HepG2 (cell line): Measurements from ENCODE around the gene SLC36A3. TPM values are rescaled to one million over a fixed set of nuclear protein-coding genes. Genes with fewer than 3 reads are reported as not detected.

Experiments used
- ARID2 ChIP-seq: sonication (generic); formaldehyde crosslinking; IDR thresholded peaks from 2 replicates; pipeline ENCODE4 v1.8.1; 2022; ENCODE audit warnings: mild to moderate bottlenecking, missing genetic modification reagents, borderline replicate concordance
- ARNTL ChIP-seq: sonication (generic); formaldehyde crosslinking; IDR thresholded peaks from 2 replicates; pipeline ENCODE4 v1.4.0; 2020; ENCODE audit warnings: mild to moderate bottlenecking, missing genetic modification reagents
- FIP1L1 ChIP-seq: fragments of 200-400 bp; formaldehyde crosslinking; IDR thresholded peaks from 2 replicates; pipeline ENCODE4 v1.6.1; 2018; ENCODE audit warnings: low read depth, mild to moderate bottlenecking, low read length, moderate library complexity, borderline replicate concordance; ENCODE audit not compliant: insufficient read depth
- GLI4 ChIP-seq: sonication (generic); formaldehyde crosslinking; IDR thresholded peaks from 2 replicates; pipeline ENCODE4 v1.5.1; 2020; ENCODE audit warnings: missing genetic modification reagents, mild to moderate bottlenecking, moderate library complexity, borderline replicate concordance
- MAZ ChIP-seq, 2 experiments: sonication (generic) in 1 of 2; formaldehyde crosslinking in 1 of 2; IDR thresholded peaks; 2 replicates each; pipeline versions ENCODE4 v1.5.0 to v1.6.1; 2012 to 2020; ENCODE audit warnings: low read depth in 2 of 2, mild to moderate bottlenecking in 2 of 2, borderline replicate concordance in 1 of 2, improper control_type of control experiment in 1 of 2, low read length in 1 of 2, missing genetic modification reagents in 1 of 2, moderate library complexity in 1 of 2
- MEIS1 ChIP-seq: sonication (generic); formaldehyde crosslinking; IDR thresholded peaks from 2 replicates; pipeline ENCODE4 v1.9.0; 2021; ENCODE audit warnings: mild to moderate bottlenecking, missing genetic modification reagents, moderate library complexity, borderline replicate concordance
- MLLT10 ChIP-seq: sonication (generic); formaldehyde crosslinking; IDR thresholded peaks from 2 replicates; pipeline ENCODE4 v1.4.0; 2020; ENCODE audit warnings: missing genetic modification reagents
- NCOA5 ChIP-seq: sonication (generic); formaldehyde crosslinking; IDR thresholded peaks from 2 replicates; pipeline ENCODE4 v1.4.0; 2020; ENCODE audit warnings: missing genetic modification reagents
- PHF5A ChIP-seq: IDR thresholded peaks from one replicate; pipeline ENCODE4 v1.6.1; 2018; ENCODE audit warnings: low read depth, missing genetic modification reagents; ENCODE audit not compliant: unreplicated experiment
- PHF8 ChIP-seq: sonication (generic); formaldehyde crosslinking; IDR thresholded peaks from 2 replicates; pipeline ENCODE4 v1.5.0; 2020; ENCODE audit warnings: missing genetic modification reagents
- RBM22 ChIP-seq: fragments of 200-400 bp; formaldehyde crosslinking; optimal IDR thresholded peaks from 2 replicates; pipeline ENCODE3; 2017; ENCODE audit warnings: mild to moderate bottlenecking, low read length, moderate library complexity
- RBM39 ChIP-seq: fragments of 200-400 bp; formaldehyde crosslinking; IDR thresholded peaks from one replicate; pipeline ENCODE4 v1.6.1; 2018; ENCODE audit warnings: antibody characterized with exemption, mild to moderate bottlenecking, low read depth, low read length; ENCODE audit not compliant: poor library complexity, severe bottlenecking
- SMAD3 ChIP-seq: sonication (generic); formaldehyde crosslinking; IDR thresholded peaks from 2 replicates; pipeline ENCODE4 v1.4.0; 2020; ENCODE audit warnings: missing genetic modification reagents
- SRSF9 ChIP-seq: fragments of 200-400 bp; formaldehyde crosslinking; IDR thresholded peaks from 2 replicates; pipeline ENCODE4 v1.6.1; 2018; ENCODE audit warnings: borderline replicate concordance, mild to moderate bottlenecking, low read depth, low read length; ENCODE audit not compliant: insufficient read depth, poor library complexity, severe bottlenecking
- TAF1 ChIP-seq: sonication (generic); formaldehyde crosslinking; IDR thresholded peaks from 2 replicates; pipeline ENCODE4 v1.4.0; 2020; ENCODE audit warnings: missing genetic modification reagents
- ZFP36L1 ChIP-seq: sonication (generic); formaldehyde crosslinking; IDR thresholded peaks from 2 replicates; pipeline ENCODE4 v1.8.0; 2022; ENCODE audit warnings: mild to moderate bottlenecking, missing genetic modification reagents, moderate library complexity
- ZKSCAN8 ChIP-seq: IDR thresholded peaks from 2 replicates; pipeline ENCODE4 v1.6.1; 2016; ENCODE audit warnings: borderline replicate concordance, missing genetic modification reagents, missing compliant biosample characterization
- ZNF101 ChIP-seq: sonication (generic); formaldehyde crosslinking; IDR thresholded peaks from 2 replicates; pipeline ENCODE4 v1.4.0; 2020; ENCODE audit warnings: mild to moderate bottlenecking, low read depth, missing genetic modification reagents, borderline replicate concordance
- ZNF180 ChIP-seq: sonication (generic); formaldehyde crosslinking; IDR thresholded peaks from 2 replicates; pipeline ENCODE4 v1.4.0; 2020; ENCODE audit warnings: low read depth, missing genetic modification reagents, borderline replicate concordance
- ZNF280D ChIP-seq: sonication (generic); formaldehyde crosslinking; IDR thresholded peaks from 2 replicates; pipeline ENCODE4 v1.5.1; 2020; ENCODE audit warnings: mild to moderate bottlenecking, missing genetic modification reagents
- ZNF350 ChIP-seq: sonication (generic); formaldehyde crosslinking; IDR thresholded peaks from 2 replicates; pipeline ENCODE4 v1.4.0; 2020; ENCODE audit warnings: mild to moderate bottlenecking, low read depth, missing genetic modification reagents, borderline replicate concordance
- ZNF510 ChIP-seq: sonication (generic); formaldehyde crosslinking; IDR thresholded peaks from 2 replicates; pipeline ENCODE4 v1.4.0; 2020; ENCODE audit warnings: low read depth, mild to moderate bottlenecking, missing genetic modification reagents
- ZNF773 ChIP-seq: sonication (generic); formaldehyde crosslinking; IDR thresholded peaks from 2 replicates; pipeline ENCODE4 v1.4.0; 2020; ENCODE audit warnings: missing genetic modification reagents, borderline replicate concordance
- ZNF883 ChIP-seq: sonication (generic); formaldehyde crosslinking; IDR thresholded peaks from 2 replicates; pipeline ENCODE4 v1.5.1; 2020; ENCODE audit warnings: mild to moderate bottlenecking, missing genetic modification reagents; ENCODE audit errors: not compliant biosample characterization
- ZSCAN5A ChIP-seq: sonication (generic); formaldehyde crosslinking; IDR thresholded peaks from 2 replicates; pipeline ENCODE4 v1.8.0; 2022; ENCODE audit warnings: mild to moderate bottlenecking, missing genetic modification reagents, borderline replicate concordance
- polyA plus RNA-seq, 8 experiments: library from polyadenylated mRNA; depleted of rRNA in 3 of 8; stranded (reverse) in 7 of 8; unstranded in 1 of 8; fragments of >200 nt; fragmentation: Illumina TruSeq in 4 of 8; extraction: Trizol in 4 of 8; gene quantifications; 2 replicates each; pipeline versions ENCODE4 v1.2.1 to v1.2.3, GENCODE V29; 2011 to 2016; ENCODE audit warnings: low read depth in 4 of 8, missing spikeins in 1 of 8, mixed read lengths in 1 of 8; ENCODE audit not compliant: insufficient read depth in 1 of 8
- total RNA-seq, 5 experiments: library from RNA; depleted of rRNA; stranded (reverse); fragments of >200 nt; fragmentation: Illumina TruSeq; extraction: Trizol; gene quantifications; 2 replicates each; pipeline ENCODE4 v1.2.3, GENCODE V29; 2016; ENCODE audit warnings: low read depth in 1 of 5

The SLC36A3 gene
- total and polyA plus RNA-seq, 2 of the 13 experiments (the other 11 are each of a cell fraction or from before 2014, with no cell fraction given): not detected

- TF ChIP-seq ZNF510 (CRISPR knock-in tag): no peak
- TF ChIP-seq RBM22: no peak
- peak; percentile 64; the same call in 1 of the 2 replicates for TF ChIP-seq ARNTL
- TF ChIP-seq ZNF773 (CRISPR knock-in tag): no peak
- peak; percentile 55; the same call in 1 of the 2 replicates for TF ChIP-seq ZNF350 (CRISPR knock-in tag)
- TF ChIP-seq ZSCAN5A (CRISPR knock-in tag): no peak
- TF ChIP-seq MEIS1 (CRISPR knock-in tag): no peak
- no peak for TF ChIP-seq ZKSCAN8 (CRISPR knock-in tag)
- TF ChIP-seq MLLT10 (CRISPR knock-in tag): no peak
- peak; percentile 81 for TF ChIP-seq ARID2
- no peak; the same call in 1 of the 2 replicates for TF ChIP-seq TAF1 (CRISPR knock-in tag)
- TF ChIP-seq PHF8: peak; percentile 33; the same call in 1 of the 2 replicates
- TF ChIP-seq ZFP36L1 (CRISPR knock-in tag): no peak
- TF ChIP-seq ZNF180: no peak
- TF ChIP-seq ZNF101 (CRISPR knock-in tag): no peak
- TF ChIP-seq GLI4: no peak
- TF ChIP-seq MAZ (IDR thresholded peaks at IDR 0.05; ENCODE audit: borderline replicate concordance, low read depth, low read length): no peak
- 0 out of 2 replicates have a peak, but pooled peaks have one; percentile 18 for TF ChIP-seq MAZ (CRISPR knock-in tag; IDR thresholded peaks at IDR 0.05; ENCODE audit: low read depth)
- no peak for TF ChIP-seq PHF5A (CRISPR knock-in tag)
- no peak for TF ChIP-seq NCOA5 (CRISPR knock-in tag)
- TF ChIP-seq RBM39: no peak
- no peak for TF ChIP-seq ZNF883
- no peak for TF ChIP-seq ZNF280D
- no peak for TF ChIP-seq SRSF9
- no peak for TF ChIP-seq FIP1L1
- peak; percentile 64; the same call in 1 of the 2 replicates for TF ChIP-seq SMAD3 (CRISPR knock-in tag)
Observed at GRCh38 chr5:151234476-151235238, 68.9 kb downstream of the SLC36A3 start (continued).
